Measurements from ENCODE around the gene ZMYND8. TPM values are rescaled to one million over a fixed set of nuclear protein-coding genes. Genes with fewer than 3 reads are reported as not detected.

Gene ZMYND8
- total RNA-seq, 4 donors from 2014 or later, result 33.3 to 46.7 (median 39.2) TPM

- TF ChIP-seq, protein P1, sequence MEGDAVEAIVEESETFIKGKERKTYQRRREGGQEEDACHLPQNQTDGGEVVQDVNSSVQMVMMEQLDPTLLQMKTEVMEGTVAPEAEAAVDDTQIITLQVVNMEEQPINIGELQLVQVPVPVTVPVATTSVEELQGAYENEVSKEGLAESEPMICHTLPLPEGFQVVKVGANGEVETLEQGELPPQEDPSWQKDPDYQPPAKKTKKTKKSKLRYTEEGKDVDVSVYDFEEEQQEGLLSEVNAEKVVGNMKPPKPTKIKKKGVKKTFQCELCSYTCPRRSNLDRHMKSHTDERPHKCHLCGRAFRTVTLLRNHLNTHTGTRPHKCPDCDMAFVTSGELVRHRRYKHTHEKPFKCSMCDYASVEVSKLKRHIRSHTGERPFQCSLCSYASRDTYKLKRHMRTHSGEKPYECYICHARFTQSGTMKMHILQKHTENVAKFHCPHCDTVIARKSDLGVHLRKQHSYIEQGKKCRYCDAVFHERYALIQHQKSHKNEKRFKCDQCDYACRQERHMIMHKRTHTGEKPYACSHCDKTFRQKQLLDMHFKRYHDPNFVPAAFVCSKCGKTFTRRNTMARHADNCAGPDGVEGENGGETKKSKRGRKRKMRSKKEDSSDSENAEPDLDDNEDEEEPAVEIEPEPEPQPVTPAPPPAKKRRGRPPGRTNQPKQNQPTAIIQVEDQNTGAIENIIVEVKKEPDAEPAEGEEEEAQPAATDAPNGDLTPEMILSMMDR (IDR thresholded peaks at IDR 0.05; ENCODE audit: low read depth), result no peak
Observed at GRCh38 chr20:47357296-47358038, 968 bp upstream of the ZMYND8 start.

DNA sequence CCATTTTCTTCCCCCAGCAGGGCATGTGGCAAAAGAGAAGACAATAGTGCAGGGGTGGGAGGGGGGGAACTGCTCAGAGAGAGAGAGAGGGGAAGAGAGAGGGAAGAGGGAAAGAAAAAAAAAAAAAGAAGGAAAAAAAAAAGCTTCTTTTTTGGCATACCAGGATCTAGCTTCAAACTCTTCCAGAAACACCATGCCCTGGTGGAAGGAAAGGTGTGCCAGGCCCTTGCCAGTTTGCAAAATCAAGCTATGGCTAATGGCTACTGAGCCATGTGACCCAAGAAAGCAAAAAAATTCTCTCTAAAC lies 326 bp downstream of the ZMYND8 start:
- TF ChIP-seq, protein P1 (IDR thresholded peaks at IDR 0.05; ENCODE audit: low read depth), result no peak

DNA sequence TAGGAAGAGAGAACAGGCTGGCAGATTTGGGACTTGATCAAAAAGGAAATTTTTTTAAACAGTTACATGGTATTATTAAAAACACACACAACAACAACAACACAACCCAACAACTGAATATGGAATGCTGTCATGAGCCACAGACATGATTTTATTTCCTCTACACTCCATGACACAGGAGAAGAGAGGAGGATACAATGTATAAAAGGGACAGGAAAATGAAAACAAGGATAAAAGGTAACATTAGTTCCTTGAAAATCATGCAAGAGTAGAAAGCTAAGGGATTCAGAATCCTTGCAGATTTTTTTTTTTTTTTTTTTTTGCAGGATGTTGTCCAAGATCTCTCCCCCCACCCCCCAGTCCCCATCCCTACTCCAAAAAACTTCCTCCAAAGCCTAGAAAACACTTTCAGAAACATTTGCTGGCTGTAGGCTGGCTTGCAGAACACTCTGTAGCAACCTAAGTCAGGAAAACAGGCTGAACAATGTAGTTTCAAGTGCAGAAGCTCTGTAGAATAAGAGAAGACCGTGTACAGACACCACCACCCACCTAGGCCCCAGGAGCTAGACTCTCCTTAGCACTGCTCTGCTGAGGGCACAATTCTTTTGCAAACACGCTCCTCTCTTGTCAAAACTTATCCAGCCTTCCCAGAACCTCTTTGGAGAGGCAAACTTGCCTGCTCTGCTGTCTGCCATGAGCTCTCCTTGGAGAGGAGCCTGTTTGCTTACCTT lies 845 bp downstream of the ZMYND8 start:
- TF ChIP-seq, protein P1 (IDR thresholded peaks at IDR 0.05; ENCODE audit: low read depth), result no peak

DNA sequence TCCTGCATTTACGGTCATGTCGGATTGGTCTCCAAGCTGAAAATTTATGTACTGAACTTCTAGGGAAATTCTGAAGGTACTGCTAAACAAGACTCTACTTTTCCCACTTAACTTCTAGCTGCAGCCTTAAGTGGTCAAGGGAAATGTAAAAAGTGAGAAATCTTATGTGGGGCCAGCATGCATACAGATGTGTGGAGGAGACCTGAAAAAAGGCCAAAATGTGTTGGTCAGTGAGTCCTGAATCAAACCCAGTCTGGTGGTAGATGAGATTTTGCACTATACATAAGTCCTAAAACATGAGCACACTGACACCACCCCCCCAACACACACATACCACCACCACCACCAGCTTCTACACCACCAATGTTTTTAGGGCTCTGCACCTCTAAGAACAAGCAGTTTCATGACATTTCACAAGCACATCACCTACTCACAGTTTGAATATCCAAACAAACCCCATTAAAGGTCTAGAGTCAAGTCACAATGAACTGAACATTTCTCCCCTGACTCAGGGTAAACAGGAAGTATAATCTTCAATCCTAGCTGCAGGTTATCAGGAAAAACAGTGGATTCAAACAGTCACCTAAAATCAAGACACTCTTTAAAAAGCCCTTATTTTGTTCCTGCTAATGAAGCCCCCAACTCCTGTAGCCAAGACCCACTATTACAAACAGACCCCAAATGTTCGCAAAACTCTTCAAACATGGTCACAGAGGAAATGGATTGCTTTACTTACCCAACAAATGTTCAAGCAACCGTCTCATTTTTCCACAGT lies 1.6 kb downstream of the ZMYND8 start:
- TF ChIP-seq, protein P1 (IDR thresholded peaks at IDR 0.05; ENCODE audit: low read depth), result no peak

GRCh38 chr20:47354464-47354713 lies 2.1 kb downstream of the ZMYND8 start:
- TF ChIP-seq, protein P1 (IDR thresholded peaks at IDR 0.05; ENCODE audit: low read depth), result no peak

DNA sequence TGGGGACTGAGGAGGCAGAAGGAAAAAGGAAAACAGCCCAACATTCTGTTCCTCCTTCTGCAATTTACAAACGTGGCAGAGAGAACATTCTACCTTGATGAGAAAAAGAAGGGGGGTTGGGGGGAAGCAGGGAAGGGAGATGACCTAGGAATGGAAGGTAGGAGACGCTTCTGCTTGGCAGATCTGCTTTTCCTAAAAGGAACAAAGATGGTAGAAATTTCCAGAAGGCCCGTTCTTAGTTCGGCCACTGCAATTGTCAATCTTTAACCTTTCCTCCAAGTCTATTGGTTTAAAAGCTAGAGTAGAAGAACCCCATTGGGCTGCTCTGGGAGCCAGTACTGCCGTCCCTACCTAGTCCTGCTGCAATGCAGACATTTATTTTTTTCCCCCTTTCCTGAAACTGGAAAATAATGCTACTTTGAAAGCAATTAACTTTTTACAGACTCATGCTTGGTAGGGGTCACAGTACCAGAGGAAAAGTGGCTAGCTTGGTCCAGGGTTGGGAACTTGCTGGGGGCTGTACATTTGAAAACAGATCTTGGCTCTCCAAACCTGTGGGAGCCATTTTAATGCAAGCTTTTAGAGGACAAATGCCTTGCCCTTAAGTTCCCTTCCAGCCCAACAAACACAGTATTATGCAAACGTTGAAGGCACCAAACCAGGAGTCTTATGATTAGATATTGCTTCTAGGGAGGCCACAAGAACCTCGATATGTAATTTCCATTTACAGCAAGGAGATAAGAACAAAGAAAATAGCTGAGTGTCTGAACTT lies 2.6 kb downstream of the ZMYND8 start:
- TF ChIP-seq, protein P1 (IDR thresholded peaks at IDR 0.05; ENCODE audit: low read depth), result no peak
